GM23248 (cell line): ENCODE measurements around the gene MANF. TPM values are rescaled to one million over a fixed set of nuclear protein-coding genes. Genes with fewer than 3 reads are reported as not detected.

Experiments
- DNase-seq: peaks from one replicate; pipeline ENCODE4 v3.0.0-alpha.2; 2015
- H2AFZ ChIP-seq: fragments of 200-600 bp; sonication (generic); 2 replicates; pipeline ENCODE4 v1.6.1; 2016; ENCODE audit warnings: antibody characterized with exemption
- H3F3A ChIP-seq: fragments of 200-600 bp; sonication (generic); 2 replicates; pipeline ENCODE4 v1.6.1; 2016; ENCODE audit warnings: mild to moderate bottlenecking, antibody characterized with exemption, mixed run types; ENCODE audit not compliant: insufficient read depth
- H3K27ac ChIP-seq: fragments of 200-600 bp; sonication (generic); 2 replicates; pipeline ENCODE4 v1.5.1; 2016; ENCODE audit warnings: mild to moderate bottlenecking
- H3K27me3 ChIP-seq: fragments of 200-600 bp; sonication (generic); replicated peaks from 2 replicates; pipeline ENCODE4 v1.6.1; 2016; ENCODE audit warnings: mild to moderate bottlenecking; ENCODE audit not compliant: insufficient read depth
- H3K36me3 ChIP-seq: fragments of 200-600 bp; sonication (generic); 2 replicates; pipeline ENCODE4 v1.6.1; 2016; ENCODE audit warnings: low read depth, mild to moderate bottlenecking
- H3K4me1 ChIP-seq: fragments of 200-600 bp; sonication (generic); 2 replicates; pipeline ENCODE4 v1.6.1; 2016; ENCODE audit warnings: mild to moderate bottlenecking; ENCODE audit not compliant: insufficient read depth
- H3K4me2 ChIP-seq: fragments of 200-600 bp; sonication (generic); one replicate; pipeline ENCODE4 v1.6.1; 2016; ENCODE audit warnings: mild to moderate bottlenecking; ENCODE audit not compliant: unreplicated experiment
- H3K4me3 ChIP-seq: fragments of 200-600 bp; sonication (generic); 2 replicates; pipeline ENCODE4 v1.5.1; 2016; ENCODE audit warnings: mild to moderate bottlenecking
- H3K79me2 ChIP-seq: fragments of 200-600 bp; sonication (generic); 2 replicates; pipeline ENCODE4 v1.6.1; 2016; ENCODE audit warnings: mild to moderate bottlenecking; ENCODE audit not compliant: insufficient read depth
- H3K9ac ChIP-seq: fragments of 200-600 bp; sonication (generic); 2 replicates; pipeline ENCODE4 v1.6.1; 2016; ENCODE audit warnings: mild to moderate bottlenecking
- H3K9me2 ChIP-seq: fragments of 200-600 bp; sonication (generic); 2 replicates; pipeline ENCODE4 v1.6.1; 2016; ENCODE audit warnings: mixed run types, mild to moderate bottlenecking, moderate library complexity; ENCODE audit not compliant: insufficient read depth
- H3K9me3 ChIP-seq: fragments of 200-600 bp; sonication (generic); one replicate; pipeline ENCODE4 v1.6.1; 2017; ENCODE audit warnings: low read depth
- H4K20me1 ChIP-seq: fragments of 200-600 bp; sonication (generic); 2 replicates; pipeline ENCODE4 v1.6.0; 2016; ENCODE audit not compliant: insufficient read depth
- EZH2 ChIP-seq: fragments of 200-600 bp; sonication (generic); IDR thresholded peaks from 2 replicates; pipeline ENCODE4 v1.6.1; 2018; ENCODE audit warnings: antibody characterized with exemption, mild to moderate bottlenecking; ENCODE audit not compliant: insufficient read depth, poor library complexity, severe bottlenecking
- EZH2phosphoT487 ChIP-seq: fragments of 200-600 bp; sonication (generic); IDR thresholded peaks from 2 replicates; pipeline ENCODE4 v1.6.1; 2018; ENCODE audit warnings: antibody characterized with exemption, moderate library complexity, mild to moderate bottlenecking, low read depth; ENCODE audit not compliant: insufficient read depth
- WGBS, 2 experiments: methylation state at CpG; one replicate each; pipeline ENCODE4 v1.1.6; 2015 to 2017; ENCODE audit warnings: low lambda C conversion rate in 2 of 2, low coverage in 1 of 2; ENCODE audit errors: missing lambda C conversion rate in 2 of 2; 5-methylcytosine and 5-hydroxymethylcytosine counted together
- in situ Hi-C: fragments of 300-500 bp; cut with MboI; formaldehyde crosslinking; loops from 2 replicates; pipeline ENCODE4 v1.15.0; 2020
- polyA plus RNA-seq: library from polyadenylated mRNA; unstranded; fragments of >200 nt; fragmentation: Nextera tagmentation; extraction: Ambion mirVana; gene quantifications from 2 replicates; pipeline ENCODE4 v1.2.1, GENCODE V29; 2016
- total RNA-seq: library from RNA; depleted of rRNA; stranded (reverse); fragments of >200 nt; shearing (Covaris generic); gene quantifications from 2 replicates; pipeline ENCODE4 v1.2.3, GENCODE V29; 2014

Gene MANF
- total and polyA plus RNA-seq, 2 experiments from 2014 or later: 31.1 to 61.2 TPM

DNA sequence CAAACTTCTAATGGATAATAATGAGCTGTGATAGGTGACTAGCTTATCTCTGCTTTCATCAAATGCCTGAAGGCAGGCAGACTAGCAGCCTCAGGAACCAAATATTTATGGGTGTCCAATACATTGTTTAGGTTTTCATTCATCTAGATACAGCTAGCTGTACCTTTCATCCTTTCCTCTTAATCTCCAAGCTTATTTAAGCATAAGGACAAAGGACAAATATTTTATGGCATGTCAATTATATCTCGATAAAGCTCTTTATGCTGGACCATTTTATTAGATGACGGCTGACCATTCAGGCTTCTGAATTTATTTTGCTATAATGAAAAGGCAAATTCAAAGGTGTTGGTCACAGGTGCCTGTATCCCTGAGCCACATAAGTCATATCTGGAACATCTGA is 22.9 kb downstream of the MANF start:
- H3K4me2 ChIP-seq: no peak overlapping the region
- no peak for TF ChIP-seq EZH2
- TF ChIP-seq EZH2phosphoT487: no peak
- no peak for DNase-seq
- no peaks in the 10 kb centered on the region for H3K9me2 ChIP-seq
- no peak overlapping the region for H3K27ac ChIP-seq
- in situ Hi-C loops: no loop called here
- H3K27me3 ChIP-seq: no peaks in the 10 kb centered on the region
- H3F3A ChIP-seq: no peaks in the 10 kb centered on the region
- peaks cover 19% of the 10 kb centered on the region for H3K36me3 ChIP-seq
- H3K9me3 ChIP-seq: no peaks in the 10 kb centered on the region
- H3K9ac ChIP-seq: no peak overlapping the region
- no peaks in the 10 kb centered on the region for H4K20me1 ChIP-seq
- H3K4me1 ChIP-seq: no peaks in the 10 kb centered on the region
- WGBS, 2 experiments: 97 to 99% methylated on average over 2 of the region's 2 CpGs
- H2AFZ ChIP-seq: no peak overlapping the region
- H3K4me3 ChIP-seq: no peak overlapping the region
- 0 out of 2 replicates have a peak, but pooled peaks cover 4% of the 10 kb centered on the region for H3K79me2 ChIP-seq

DNA sequence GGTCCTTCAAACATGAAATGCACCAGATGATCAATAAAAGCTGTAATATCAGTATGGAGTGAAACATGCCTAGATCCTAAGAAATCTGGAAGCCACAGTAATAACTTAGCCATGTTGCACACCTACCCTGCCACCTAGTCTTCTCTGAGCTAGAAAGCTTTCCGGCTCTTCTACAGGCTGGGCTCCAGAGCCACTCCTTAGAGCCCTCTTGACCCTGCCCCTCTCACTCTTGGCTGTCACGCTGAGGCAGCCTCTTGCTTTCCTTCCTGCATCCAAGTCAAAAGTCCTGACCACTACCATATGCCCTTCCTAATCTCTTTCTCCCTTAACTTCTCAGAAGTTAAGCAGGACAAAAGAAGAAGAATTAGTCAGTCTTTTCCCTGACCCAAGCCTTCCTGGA is 23.7 kb downstream of the MANF start:
- H3K4me1 ChIP-seq: no peaks in the 10 kb centered on the region
- no peak overlapping the region for H3K27ac ChIP-seq
- H3K9me3 ChIP-seq: no peaks in the 10 kb centered on the region
- H3K79me2 ChIP-seq: 0 out of 2 replicates have a peak, but pooled peaks cover 4% of the 10 kb centered on the region
- H3K36me3 ChIP-seq: peaks cover 22% of the 10 kb centered on the region
- H3K4me2 ChIP-seq: no peak overlapping the region
- TF ChIP-seq EZH2 (no peak), EZH2phosphoT487 (no peak)
- H3K27me3 ChIP-seq: no peaks in the 10 kb centered on the region
- no peak for DNase-seq
- no peaks in the 10 kb centered on the region for H3K9me2 ChIP-seq
- 94 to 96% methylated on average over 2 of the region's 2 CpGs for WGBS, 2 experiments
- H3K4me3 ChIP-seq: no peak overlapping the region
- H3K9ac ChIP-seq: no peak overlapping the region
- H3F3A ChIP-seq: no peaks in the 10 kb centered on the region
- in situ Hi-C loops: no loop called here
- H2AFZ ChIP-seq: no peak overlapping the region
- H4K20me1 ChIP-seq: no peaks in the 10 kb centered on the region

DNA sequence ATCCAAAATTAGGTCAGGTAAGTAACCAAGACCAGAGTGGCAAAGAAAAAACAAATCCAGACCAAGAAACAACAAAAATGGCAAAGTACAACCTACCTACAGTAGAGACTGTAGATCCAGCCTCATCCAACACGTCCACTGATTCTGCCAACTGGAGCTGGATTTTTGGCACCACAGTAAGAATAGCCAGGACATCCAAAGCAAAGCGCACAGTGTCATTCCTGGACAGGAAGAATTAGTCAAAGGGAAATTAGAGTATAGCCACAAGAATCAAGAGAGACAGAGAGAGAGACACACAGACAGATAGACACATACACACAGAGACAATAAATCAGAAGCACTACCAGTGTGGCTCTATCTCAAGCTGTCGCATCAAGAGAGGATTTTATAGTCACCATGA is 37.1 kb downstream of the MANF start:
- TF ChIP-seq EZH2phosphoT487 (no peak), EZH2 (no peak)
- Histone ChIP-seq H3K9me3 (no peaks in the 10 kb centered on the region), H3K4me2 (no peak overlapping the region), H3K27ac (no peak overlapping the region), H3F3A (no peaks in the 10 kb centered on the region), H2AFZ (no peak overlapping the region), H3K4me1 (no peaks in the 10 kb centered on the region), H3K9me2 (no peaks in the 10 kb centered on the region), H3K79me2 (no peaks in the 10 kb centered on the region), H4K20me1 (no peaks in the 10 kb centered on the region), H3K36me3 (peaks cover 16% of the 10 kb centered on the region; the same call in 1 of the 2 replicates), H3K27me3 (no peaks in the 10 kb centered on the region), H3K9ac (no peak overlapping the region), H3K4me3 (no peak overlapping the region)
- in situ Hi-C loops: no loop called here
- DNase-seq: no peak
- 98% methylated on average over 3 of the region's 3 CpGs for WGBS, 2 experiments

DNA sequence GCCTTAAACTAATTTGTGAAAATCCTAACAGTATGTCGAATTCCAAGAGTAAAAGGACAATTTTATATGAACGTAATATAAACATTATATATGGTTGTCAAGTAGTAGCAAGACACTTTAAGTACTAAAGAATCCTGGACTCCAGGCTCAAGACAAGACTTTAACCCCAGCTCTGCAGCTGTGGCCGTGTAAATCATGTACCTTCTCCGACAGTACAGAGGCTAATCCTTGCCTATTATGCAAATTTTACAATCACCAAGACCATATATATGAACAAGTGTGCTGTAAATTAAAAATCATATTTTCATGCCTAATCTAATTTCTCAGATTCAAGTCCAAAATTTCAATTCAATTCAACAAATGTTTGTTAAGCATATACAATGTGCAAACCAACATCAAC is 41.8 kb downstream of the MANF start:
- no peaks in the 10 kb centered on the region for H3K9me3 ChIP-seq
- H2AFZ ChIP-seq: no peak overlapping the region
- H3K9me2 ChIP-seq: no peaks in the 10 kb centered on the region
- no peaks in the 10 kb centered on the region for H3F3A ChIP-seq
- DNase-seq: no peak
- H4K20me1 ChIP-seq: no peaks in the 10 kb centered on the region
- H3K4me3 ChIP-seq: no peak overlapping the region
- no peaks in the 10 kb centered on the region for H3K79me2 ChIP-seq
- no peaks in the 10 kb centered on the region for H3K4me1 ChIP-seq
- WGBS, 2 experiments: 97 to 99% methylated on average over 4 of the region's 4 CpGs
- in situ Hi-C loops: no loop called here
- peaks cover 18% of the 10 kb centered on the region for H3K36me3 ChIP-seq
- TF ChIP-seq EZH2phosphoT487 (no peak), EZH2 (no peak)
- no peak overlapping the region for H3K4me2 ChIP-seq
- no peaks in the 10 kb centered on the region for H3K27me3 ChIP-seq
- H3K27ac ChIP-seq: no peak overlapping the region
- no peak overlapping the region for H3K9ac ChIP-seq

DNA sequence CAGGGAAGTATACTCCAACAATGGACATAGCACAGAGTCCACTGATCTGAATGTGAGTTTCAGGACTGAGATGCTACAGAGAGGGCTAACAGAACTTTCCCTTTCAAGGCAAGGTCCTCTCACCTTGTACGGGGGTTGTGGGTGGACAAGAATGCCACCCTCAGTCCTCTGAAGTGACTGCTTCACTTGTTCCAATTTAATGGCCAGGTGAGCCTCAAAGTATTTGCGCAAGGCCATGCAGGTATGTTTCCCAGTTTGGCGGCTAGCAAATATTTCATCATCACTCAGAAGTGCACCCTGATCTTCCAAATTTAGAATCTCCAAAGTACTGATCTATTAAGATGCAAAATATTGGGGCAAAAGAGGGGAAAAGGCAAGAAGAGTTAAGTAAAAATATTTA is 44.0 kb downstream of the MANF start:
- Histone ChIP-seq H3K27ac (no peak overlapping the region), H3K36me3 (peaks cover 21% of the 10 kb centered on the region), H3K9ac (no peak overlapping the region), H3F3A (no peaks in the 10 kb centered on the region), H3K9me2 (no peaks in the 10 kb centered on the region), H3K4me2 (no peak overlapping the region), H2AFZ (no peak overlapping the region), H3K4me3 (no peak overlapping the region), H4K20me1 (no peaks in the 10 kb centered on the region), H3K4me1 (no peaks in the 10 kb centered on the region), H3K9me3 (no peaks in the 10 kb centered on the region), H3K79me2 (no peaks in the 10 kb centered on the region), H3K27me3 (no peaks in the 10 kb centered on the region)
- DNase-seq: no peak
- TF ChIP-seq EZH2: no peak
- TF ChIP-seq EZH2phosphoT487: no peak
- in situ Hi-C loops: no loop called here
- 94 to 98% methylated on average over 3 of the region's 3 CpGs for WGBS, 2 experiments
